NB4 (cell line): ENCODE data around the gene CD276.

Source experiments
- DNase-seq: peaks from one replicate; pipeline ENCODE4 v3.0.0; 2010; ENCODE audit warnings: low read depth
- H3K4me3 ChIP-seq: one replicate; pipeline ENCODE4 v1.5.1; 2011; ENCODE audit warnings: mild to moderate bottlenecking, low read depth, low read length, moderate library complexity
- CTCF ChIP-seq: IDR thresholded peaks from one replicate; pipeline ENCODE4 v1.5.1; 2012; ENCODE audit warnings: low read depth, low read length
- MAX ChIP-seq: IDR thresholded peaks from 2 replicates; pipeline ENCODE4 v1.6.1; 2011; ENCODE audit warnings: low read depth, low read length
- MYC ChIP-seq: IDR thresholded peaks from 2 replicates; pipeline ENCODE4 v1.6.1; 2011; ENCODE audit warnings: low read depth, low read length
- POLR2A ChIP-seq: IDR thresholded peaks from 2 replicates; pipeline ENCODE4 v1.6.1; 2011; ENCODE audit warnings: mild to moderate bottlenecking; ENCODE audit not compliant: insufficient read length; ENCODE audit errors: extremely low read depth

Gene CD276

DNA sequence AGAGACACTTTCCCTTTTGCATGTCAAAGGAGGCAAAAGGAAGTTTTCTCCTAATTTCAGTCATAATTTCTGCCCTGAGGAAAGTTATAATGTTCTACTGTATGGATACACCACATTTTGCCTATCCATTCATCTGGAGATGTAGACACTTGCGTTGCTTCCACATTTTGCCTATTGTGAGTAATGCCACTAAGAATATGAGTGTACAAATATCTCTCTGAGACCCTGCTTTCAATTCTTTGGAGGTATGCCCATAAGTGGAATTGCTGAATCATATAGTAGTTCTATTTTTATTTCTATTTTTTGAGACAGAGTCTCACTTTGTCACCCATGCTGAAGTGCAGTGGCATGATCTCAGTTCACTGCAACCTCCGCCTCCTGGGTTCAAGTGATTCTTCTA is 3.6 kb upstream of the CD276 start:
- TF ChIP-seq MYC (no peak), MAX (no peak), POLR2A (no peak), CTCF (no peak)
- DNase-seq = no peak
- H3K4me3 ChIP-seq = no peak overlapping the region

DNA sequence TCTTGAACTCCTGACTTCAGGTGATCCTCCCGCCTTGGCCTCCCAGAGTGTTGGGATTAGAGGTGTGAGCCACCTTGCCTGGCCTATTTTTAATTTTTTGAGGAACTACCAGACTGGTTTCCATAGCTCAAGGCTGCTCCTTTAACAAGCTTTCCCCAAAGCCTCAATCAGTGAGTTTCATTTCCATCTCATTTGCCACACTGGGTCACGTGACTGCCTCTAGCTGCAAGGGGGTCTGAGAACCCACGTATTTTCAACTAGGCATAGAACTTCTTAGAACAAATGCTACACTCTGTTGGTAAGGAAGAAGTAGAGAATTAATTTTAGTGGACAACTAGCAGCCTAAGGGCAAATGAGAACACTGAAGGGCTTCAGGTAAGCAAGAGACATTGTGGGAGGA is 3.1 kb upstream of the CD276 start:
- no peak for TF ChIP-seq POLR2A
- TF ChIP-seq MAX = no peak
- no peak for TF ChIP-seq CTCF
- TF ChIP-seq MYC = no peak
- H3K4me3 ChIP-seq = no peak overlapping the region
- DNase-seq = no peak

- no peak overlapping the region for H3K4me3 ChIP-seq
- TF ChIP-seq MYC (no peak), MAX (no peak), POLR2A (no peak), CTCF (no peak)
- DNase-seq = peak; percentile 31
Observed at GRCh38 chr15:73681856-73682599, 2.2 kb upstream of the CD276 start.

DNA sequence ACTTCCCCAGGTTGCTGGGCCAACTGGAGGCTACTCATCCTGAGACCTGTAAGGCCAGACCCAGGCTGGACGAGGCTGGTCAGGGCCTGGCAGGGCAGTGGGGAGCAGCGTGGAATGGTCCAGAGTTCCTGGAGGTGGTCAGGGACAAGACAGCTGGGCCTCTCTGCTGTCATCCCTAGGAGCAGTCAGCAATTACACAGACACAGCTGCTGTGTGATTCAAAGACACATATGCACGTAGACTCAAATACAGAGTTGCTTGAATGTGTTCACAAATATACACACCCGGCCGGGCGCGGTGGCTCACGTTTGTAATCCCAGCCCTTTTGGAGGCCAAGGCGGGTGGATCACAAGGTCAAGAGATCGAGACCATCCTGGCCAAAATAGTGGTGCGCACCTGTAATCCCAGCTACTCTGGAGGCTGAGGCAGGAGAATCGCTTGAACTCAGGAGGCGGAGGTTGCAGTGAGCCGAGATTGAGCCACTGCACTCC is 1.5 kb upstream of the CD276 start:
- H3K4me3 ChIP-seq = no peak overlapping the region
- DNase-seq = no peak
- no peak for TF ChIP-seq CTCF
- TF ChIP-seq POLR2A = no peak
- TF ChIP-seq MAX = no peak
- TF ChIP-seq MYC = no peak

GRCh38 chr15:73683257-73683776 is 866 bp upstream of the CD276 start:
- H3K4me3 ChIP-seq = no peak overlapping the region
- no peak for TF ChIP-seq MAX
- TF ChIP-seq POLR2A = no peak
- no peak for TF ChIP-seq CTCF
- TF ChIP-seq MYC = no peak
- DNase-seq = no peak
